GM21423 (cell line): ENCODE measurements around the gene BABAM1.

Source experiments
- ATAC-seq: cut with Tn5 transposase; IDR thresholded peaks from one replicate; pipeline ENCODE4 v1.9.1; 2021; ENCODE audit warnings: mild to moderate bottlenecking, moderate library complexity; ENCODE audit not compliant: unreplicated experiment

Gene BABAM1

DNA sequence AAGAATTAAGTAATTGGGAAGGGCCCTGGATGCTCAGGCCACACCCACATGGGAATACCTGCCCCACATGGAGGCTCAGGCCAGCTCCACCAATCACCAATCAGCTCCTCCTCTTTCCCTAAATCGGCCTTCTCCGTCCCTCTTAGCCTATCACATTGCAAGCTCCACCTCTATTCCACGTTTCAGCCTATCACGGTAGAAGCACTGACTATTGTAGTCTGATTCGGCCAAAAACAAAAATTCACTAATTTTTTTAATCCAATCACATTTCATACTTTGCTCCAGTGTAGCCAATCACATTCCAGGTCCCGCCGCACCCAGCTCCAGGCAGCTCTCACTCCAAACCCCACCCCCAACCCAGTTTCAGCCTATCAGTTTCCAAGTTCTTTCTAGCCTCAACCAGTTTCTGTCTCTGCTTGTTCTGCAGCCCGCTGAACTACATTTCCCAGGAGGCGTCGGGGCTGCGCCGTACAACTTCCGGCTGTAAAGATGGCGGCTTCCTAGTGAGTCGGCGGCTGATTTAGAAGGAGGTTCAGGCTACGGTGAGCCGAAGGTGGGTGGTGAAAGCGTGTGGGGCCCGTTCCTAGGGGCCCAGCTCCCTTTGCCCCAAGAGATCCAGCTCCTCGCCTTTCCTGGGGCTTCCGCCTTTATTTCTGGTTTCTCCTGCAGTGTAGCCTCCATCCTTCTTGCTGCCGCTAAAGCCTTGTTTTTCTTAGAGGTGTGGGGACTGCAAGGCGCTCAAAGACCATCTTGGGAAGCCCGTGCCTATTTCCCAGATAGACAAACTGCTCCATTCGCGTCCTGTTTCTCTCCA, at the start of gene BABAM1:
TSS of gene BABAM1 (plus strand) at position 469 of the 814 bp plus-strand sequence. CDS start 1,364 bp downstream, outside the sequence.
- ATAC-seq, result peak; percentile 86

DNA sequence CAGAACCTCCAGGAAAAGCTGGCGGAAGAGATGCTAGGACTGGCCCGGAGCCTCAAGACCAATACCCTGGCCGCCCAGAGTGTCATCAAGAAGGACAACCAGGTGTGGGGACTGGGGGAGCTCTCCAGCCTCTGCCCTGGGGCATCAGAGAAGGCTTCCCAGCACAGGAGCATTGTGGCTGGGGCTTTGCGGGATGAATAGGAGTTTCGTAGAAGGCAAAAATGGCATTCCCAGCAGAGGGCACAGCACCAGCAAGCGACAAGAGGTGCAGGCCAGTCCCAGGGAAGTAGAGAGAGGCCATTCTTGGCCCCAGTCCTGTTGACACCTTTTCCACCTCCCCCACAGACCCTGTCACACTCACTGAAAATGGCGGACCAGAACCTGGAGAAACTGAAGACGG, 48.0 kb upstream of the BABAM1 start:
- no peak for ATAC-seq

- ATAC-seq, result no peak
Measured at GRCh38 chr19:17220207-17220758, 47.0 kb upstream of the BABAM1 start.

DNA sequence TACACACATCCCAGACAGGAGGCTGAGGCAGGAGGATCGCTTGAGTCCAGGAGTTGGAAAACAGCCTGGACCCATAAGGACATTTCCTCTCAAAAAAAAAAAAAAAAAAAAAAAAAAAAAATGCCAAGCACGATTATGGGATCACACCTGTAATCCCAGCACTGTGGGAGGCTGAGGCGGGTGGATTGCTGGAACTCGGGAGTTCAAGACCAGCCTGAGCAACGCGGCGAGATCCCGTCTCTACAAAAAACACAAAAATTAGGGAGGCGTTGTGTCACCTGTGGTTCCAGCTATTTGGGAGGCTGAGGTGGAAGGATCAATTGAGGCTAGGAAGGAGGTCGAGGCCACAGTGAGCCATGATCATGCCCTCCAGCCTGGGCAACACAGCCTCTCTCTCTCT, 42.2 kb upstream of the BABAM1 start:
- no peak for ATAC-seq

GRCh38 chr19:17226002-17226933, 41.0 kb upstream of the BABAM1 start, which contains the start of gene OCEL1:
OCEL1 (plus strand) TSS chr19:17226226; CDS start chr19:17226248, 22 bp downstream.
- ATAC-seq, result peak; percentile 91

DNA sequence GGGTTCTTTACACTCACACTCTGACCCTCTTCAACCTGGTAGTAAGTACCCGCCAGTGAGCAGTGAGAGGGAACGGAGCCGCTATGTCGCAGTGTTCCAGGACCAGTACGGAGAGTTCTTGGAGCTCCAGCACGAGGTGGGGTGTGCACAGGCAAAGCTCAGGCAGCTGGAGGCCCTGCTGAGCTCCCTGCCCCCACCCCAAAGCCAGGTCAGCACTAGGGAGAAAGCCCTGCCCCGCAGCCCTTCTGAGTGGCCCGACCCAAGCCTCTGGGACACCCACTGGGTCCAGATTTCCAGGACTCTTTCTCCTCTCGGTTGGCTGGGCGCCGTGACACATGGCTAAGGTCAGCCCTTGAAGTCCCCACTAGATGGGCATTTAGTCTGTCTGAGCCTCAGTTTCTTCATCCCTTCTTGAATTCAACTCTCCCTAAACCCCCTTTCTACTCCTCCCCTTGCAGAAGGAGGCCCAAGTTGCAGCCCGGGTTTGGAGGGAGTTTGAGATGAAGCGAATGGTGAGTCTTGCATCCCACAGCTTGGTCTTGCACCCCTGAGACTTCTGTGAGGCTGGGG, 39.4 kb upstream of the BABAM1 start:
- ATAC-seq, result no peak

- ATAC-seq, result no peak
Measured at GRCh38 chr19:17229890-17230289, 37.4 kb upstream of the BABAM1 start.

DNA sequence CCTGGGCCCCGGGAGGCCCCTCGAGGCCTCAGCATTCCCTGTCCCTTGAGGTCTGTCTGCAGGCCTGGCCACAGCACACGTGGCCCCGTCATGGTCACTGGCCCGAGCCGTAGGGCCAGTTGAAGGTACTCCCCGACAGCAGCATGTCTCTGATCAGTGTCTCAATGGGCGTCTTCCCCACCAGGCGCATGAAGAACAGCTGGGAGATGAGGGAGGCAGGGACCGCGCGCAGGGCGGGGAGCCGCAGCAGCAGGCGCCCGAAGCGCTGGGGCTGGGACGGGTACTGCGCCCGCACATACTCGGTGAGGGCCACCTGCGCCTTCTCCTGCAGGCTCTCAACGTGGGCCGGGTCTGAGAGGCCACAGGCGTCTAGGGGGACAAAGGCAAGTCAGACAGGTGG, 35.0 kb upstream of the BABAM1 start:
- no peak for ATAC-seq

GRCh38 chr19:17234911-17235299, 32.3 kb upstream of the BABAM1 start:
- peak; percentile 52 for ATAC-seq

GRCh38 chr19:17235300-17235970, 31.8 kb upstream of the BABAM1 start:
- peak; percentile 61 for ATAC-seq

GRCh38 chr19:17235971-17236777, 31.1 kb upstream of the BABAM1 start:
- ATAC-seq, result no peak

DNA sequence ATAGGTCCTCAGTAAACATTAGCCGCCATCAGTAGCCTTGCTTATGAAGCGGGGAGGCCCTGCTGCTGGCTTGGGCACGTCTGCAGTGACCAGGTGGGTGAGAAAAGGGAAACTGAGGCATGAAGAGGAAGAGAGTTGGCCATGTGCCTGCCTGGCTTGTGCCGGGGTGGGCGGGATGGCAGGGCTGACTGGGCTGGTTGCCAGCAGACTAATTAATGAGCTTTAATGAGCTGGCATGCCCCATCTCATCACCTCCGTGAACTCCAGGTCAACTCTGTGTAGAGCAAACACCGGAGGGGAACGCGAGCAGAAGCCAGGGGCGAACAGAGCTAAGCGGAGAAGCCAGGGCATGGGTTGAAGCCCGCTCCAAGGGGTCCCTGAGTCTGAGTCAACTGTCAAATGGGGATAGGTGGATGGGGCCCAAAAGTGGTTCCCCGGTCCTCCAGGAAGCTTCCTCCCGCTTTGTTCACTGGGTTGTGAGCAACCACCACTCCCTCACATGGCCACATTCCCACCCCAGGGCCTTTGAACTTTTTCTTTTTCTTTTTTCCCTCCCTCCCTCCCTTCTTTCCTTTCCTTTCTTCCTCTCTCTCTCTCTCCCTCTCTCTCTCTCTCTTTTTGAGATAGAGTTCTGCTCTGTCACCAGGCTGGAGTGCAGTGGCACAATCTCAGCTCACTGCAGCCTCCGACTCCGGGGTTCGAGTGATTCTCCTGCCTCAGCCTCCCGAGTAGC, 30.3 kb upstream of the BABAM1 start:
- no peak for ATAC-seq

DNA sequence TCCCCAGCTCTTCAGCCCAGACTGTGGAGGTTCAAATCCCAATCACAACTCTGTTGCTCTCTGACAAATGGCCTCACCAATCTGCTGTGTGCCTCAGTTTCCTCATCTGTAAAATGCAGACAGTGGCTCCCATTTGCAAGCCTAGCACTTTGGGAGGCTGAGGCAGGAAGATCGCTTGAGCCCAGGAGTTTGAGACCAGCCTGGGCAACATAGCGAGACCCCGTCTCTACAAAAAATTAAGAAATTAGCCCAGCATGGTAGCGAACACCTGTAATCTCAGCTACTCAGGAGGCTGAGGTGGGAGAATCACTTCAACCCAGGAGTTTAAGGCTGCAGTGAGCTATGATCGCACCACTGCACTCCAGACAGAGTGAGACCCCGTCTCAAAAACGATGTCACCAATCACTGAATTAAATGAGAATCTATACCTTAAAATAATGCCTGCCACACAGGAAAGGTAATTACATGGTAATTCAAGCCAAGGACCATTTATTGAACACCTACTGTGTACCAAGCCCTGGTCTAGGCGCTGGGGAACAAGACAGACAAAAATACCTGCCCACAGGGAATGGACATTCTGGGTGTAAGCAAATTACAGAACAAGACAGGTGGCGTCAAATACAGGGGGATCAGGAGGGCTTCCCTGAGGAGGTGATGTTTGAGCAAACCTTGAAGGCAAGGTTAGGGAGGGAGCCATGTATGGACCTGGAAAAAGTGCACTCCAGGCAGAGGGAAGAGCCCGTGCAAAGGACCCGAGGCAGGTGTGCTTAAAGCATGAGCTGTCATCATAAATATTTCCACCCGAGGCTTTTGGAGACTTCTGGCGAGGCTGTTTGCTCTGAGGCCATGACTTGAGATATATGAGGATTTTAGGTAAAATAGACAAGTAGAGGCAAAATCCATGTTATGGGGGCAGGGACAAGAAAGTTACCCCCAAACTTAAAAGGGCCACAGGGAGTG, 29.2 kb upstream of the BABAM1 start:
- ATAC-seq, result no peak

DNA sequence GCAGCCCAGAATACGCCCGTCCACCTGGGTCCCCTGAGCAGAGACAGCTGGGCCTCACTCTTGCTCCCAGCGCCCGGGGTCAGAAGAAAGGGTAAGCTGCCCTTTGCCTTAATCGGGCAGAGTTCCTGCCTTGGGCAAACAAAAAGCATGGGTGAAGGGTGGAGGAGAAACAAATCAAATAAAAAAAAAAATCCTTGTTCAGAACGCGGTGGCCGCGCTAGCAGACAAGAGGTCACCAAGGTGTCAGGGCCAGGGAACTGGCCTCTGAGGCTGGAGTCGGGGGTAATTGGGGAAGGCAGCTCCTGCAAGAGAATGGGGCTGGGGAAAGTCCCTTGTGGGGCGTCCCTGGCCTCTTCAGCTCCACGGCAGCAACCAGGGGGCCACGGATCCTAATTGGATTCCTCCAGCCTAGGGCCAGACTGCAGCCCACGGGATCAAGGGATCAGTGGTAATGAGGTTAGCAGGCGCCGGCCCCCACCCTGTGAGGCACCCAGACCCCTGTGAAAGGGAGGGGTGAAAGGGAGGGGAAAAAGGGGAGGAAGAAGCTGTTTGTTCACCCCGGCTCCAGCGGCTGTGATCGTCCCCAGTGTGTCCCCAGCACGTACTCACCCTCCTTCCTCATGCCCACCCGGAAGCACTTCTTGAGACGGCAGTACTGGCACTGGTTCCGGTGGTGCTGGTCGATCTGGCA, 27.0 kb upstream of the BABAM1 start:
- ATAC-seq, result no peak

DNA sequence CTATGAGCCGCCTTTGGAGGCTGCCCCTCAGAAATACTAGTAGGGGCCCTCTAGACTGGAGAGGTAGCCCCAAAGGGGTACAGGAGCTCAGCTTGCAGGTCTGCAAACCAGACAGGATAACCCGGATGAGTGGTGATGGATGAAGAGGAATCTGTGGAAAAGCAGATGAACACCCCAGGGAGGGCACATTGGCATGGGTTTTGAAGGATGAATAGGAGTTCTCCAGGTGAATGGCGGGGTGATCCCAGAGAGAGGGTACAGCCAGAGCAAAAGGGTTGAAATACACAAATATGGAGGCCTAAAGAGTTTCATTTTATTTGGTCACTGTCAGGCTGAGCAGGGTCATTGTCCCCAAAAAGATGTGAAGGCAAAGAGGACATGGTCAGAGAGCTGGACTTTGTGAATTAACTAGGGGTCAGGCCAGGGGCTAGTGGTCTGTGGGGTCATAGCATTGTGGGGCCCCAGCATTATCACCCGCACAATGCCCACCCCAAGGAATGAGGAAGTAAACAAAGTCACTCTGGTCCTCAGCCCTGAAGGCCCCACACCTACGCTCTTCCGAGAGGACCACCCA, 26.3 kb upstream of the BABAM1 start:
- no peak for ATAC-seq

DNA sequence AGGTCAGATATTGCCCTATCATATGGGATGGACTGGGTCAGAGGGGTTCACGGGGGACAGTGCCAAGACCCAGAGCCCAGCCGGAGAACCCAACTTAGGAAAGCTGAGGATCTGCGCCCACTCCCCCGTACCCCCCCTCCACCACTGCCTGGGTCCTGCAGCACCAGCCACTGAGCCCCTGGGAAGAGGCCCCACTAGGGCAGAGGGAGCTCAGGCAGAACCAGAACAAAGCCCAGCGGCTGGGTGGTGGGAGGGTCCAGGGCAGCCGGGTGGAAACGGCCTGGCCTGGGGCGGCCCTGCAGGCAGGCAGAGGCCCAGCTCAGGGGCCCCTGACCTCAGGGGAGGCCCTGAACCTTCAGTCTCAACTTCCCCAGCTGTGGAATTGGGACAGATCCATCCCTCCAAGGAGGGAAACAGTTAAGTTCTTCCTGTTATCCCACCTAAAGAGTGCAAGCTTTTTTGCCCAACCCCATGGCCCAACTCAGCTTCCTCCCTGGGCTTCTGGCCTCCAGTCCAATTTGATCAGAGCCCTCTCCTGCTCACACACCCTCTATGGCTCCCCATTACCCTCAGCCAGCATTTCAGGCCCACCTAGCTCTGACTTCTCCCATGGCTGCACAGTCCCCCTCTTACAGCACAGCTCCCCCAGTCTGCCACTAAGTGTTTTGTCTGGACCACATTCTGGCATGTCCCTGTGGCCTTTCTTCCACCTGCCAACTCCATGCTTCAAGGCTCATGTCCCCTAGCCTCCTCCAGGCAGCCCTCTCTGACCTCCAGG, 24.6 kb upstream of the BABAM1 start:
- no peak for ATAC-seq
